Dendritic cell treated with granulocyte-macrophage colony-stimulating factor and Interleukin-4, amounts not matched to agents 40 ng/mL and 50 ng/mL, for 4 days (primary cell): ENCODE measurements around the gene MRPL52.
"Not testable (repeated sequence)": the region's sequence is repeated elsewhere in the genome, so short reads cannot be mapped to it uniquely, and the experiment has no call there.

ENCODE experiments used
- H3K27ac Mint-ChIP-seq: one replicate; pipeline ENCODE4 v1.8.0; 2022; ENCODE audit warnings: mild to moderate bottlenecking, mixed read lengths
- H3K27me3 Mint-ChIP-seq: one replicate; pipeline ENCODE4 v1.8.0; 2022; ENCODE audit warnings: mild to moderate bottlenecking, mixed read lengths
- H3K36me3 Mint-ChIP-seq: one replicate; pipeline ENCODE4 v1.8.0; 2022; ENCODE audit warnings: low read depth, mixed read lengths
- H3K4me1 Mint-ChIP-seq: one replicate; pipeline ENCODE4 v1.8.0; 2022; ENCODE audit warnings: low read depth, mixed read lengths
- H3K4me3 Mint-ChIP-seq: one replicate; pipeline ENCODE4 v1.8.0; 2022; ENCODE audit warnings: mild to moderate bottlenecking, moderate library complexity, mixed read lengths
- H3K9me3 Mint-ChIP-seq: one replicate; pipeline ENCODE4 v1.8.0; 2022; ENCODE audit warnings: mixed read lengths
- intact Hi-C: fragments of 100-400 bp; cut with micrococcal nuclease; formaldehyde crosslinking; loops from one replicate; pipeline ENCODE4 v1.15.0; 2022

MRPL52 gene

GRCh38 chr14:22829661-22830442 is at the start of gene MRPL52:
TSS of gene MRPL52 (plus strand) at chr14:22829887. CDS start at chr14:22829913, 26 bp downstream.
- Mint-ChIP-seq H3K36me3 (peaks cover 42% of the 10 kb centered on the region), H3K27ac (peak within 1 kb of the TSS; percentile 90), H3K4me3 (peak within 1 kb of the TSS; percentile 93), H3K27me3 (no peaks in the 10 kb centered on the region), H3K9me3 (no peaks in the 10 kb centered on the region), H3K4me1 (peaks cover 18% of the 10 kb centered on the region)
- intact Hi-C loops = loop anchor here (1.0 kb wide), 1 partner anchor 8 kb away; no protein-coding TSS in a partner anchor

DNA sequence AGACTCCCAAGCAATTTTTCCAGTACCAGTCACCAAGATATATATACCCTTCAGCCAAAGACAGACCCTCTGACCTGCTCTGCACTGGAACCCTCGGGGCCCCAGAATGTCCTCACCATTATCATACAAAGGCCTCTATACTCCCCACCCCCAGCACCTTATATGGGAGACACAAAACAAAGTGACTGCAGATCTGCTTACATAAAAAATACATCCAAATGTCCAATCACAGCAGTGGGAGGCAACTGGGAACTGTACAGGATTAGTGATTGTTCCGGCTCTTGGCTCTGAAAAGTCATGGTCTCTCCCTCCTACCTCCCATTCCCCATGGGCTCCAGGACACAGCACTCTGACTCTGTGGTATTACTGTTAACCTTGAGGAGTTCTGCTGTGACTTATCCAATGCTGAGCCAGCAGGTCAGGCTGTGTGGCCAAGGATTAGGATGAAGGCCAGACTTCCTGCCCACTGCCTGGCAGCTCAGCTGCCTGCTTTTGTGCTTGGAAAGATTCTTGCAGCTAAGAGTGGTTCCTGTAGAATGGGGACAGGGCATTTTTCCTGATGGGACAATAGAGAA is 49.5 kb upstream of the MRPL52 start:
- intact Hi-C loops = no loop called here
- peaks cover 66% of the 10 kb centered on the region for H3K36me3 Mint-ChIP-seq
- H3K27me3 Mint-ChIP-seq = no peaks in the 10 kb centered on the region
- H3K9me3 Mint-ChIP-seq = no peaks in the 10 kb centered on the region
- no peak overlapping the region for H3K4me3 Mint-ChIP-seq
- H3K4me1 Mint-ChIP-seq = peaks cover 70% of the 10 kb centered on the region
- peak overlapping the region; percentile 90 for H3K27ac Mint-ChIP-seq

DNA sequence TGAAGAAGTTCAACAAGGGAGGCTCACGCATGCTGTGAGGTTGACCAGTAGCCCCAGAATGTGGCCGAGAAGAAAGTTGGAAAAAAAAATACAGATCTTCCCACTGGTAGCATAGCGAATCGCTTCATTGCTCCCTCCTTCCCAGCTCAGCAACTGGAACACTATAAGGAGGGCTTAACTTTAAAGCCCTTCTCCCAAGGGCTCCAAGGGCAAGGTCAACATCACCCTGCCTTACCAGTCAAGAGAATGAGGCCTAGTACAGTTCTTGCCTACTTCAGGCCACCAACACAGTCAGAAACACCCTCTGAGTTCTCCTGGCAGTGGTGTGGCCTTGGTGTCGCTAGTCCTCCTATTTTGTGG is 48.8 kb upstream of the MRPL52 start:
- H3K4me1 Mint-ChIP-seq = peaks cover 73% of the 10 kb centered on the region
- H3K27ac Mint-ChIP-seq = peak overlapping the region; percentile 90
- intact Hi-C loops = no loop called here
- no peak overlapping the region for H3K4me3 Mint-ChIP-seq
- no peaks in the 10 kb centered on the region for H3K27me3 Mint-ChIP-seq
- H3K36me3 Mint-ChIP-seq = peaks cover 63% of the 10 kb centered on the region
- no peaks in the 10 kb centered on the region for H3K9me3 Mint-ChIP-seq

- peaks cover 60% of the 10 kb centered on the region for H3K36me3 Mint-ChIP-seq
- peaks cover 71% of the 10 kb centered on the region for H3K4me1 Mint-ChIP-seq
- H3K9me3 Mint-ChIP-seq = no peaks in the 10 kb centered on the region
- no peaks in the 10 kb centered on the region for H3K27me3 Mint-ChIP-seq
- peak overlapping the region; percentile 90 for H3K27ac Mint-ChIP-seq
- intact Hi-C loops = no loop called here
- H3K4me3 Mint-ChIP-seq = no peak overlapping the region
Measured at GRCh38 chr14:22781301-22781991, 48.2 kb upstream of the MRPL52 start.

GRCh38 chr14:22786685-22787084 is 43.0 kb upstream of the MRPL52 start:
- H3K4me3 Mint-ChIP-seq = no peak overlapping the region
- H3K4me1 Mint-ChIP-seq = peaks cover 77% of the 10 kb centered on the region
- intact Hi-C loops = no loop called here
- H3K27me3 Mint-ChIP-seq = no peaks in the 10 kb centered on the region
- H3K27ac Mint-ChIP-seq = peak overlapping the region; percentile 89
- no peaks in the 10 kb centered on the region for H3K9me3 Mint-ChIP-seq
- H3K36me3 Mint-ChIP-seq = peaks cover 20% of the 10 kb centered on the region

- peak overlapping the region; percentile 11 for H3K4me3 Mint-ChIP-seq
- H3K9me3 Mint-ChIP-seq = no peaks in the 10 kb centered on the region
- peaks cover 78% of the 10 kb centered on the region for H3K4me1 Mint-ChIP-seq
- no peaks in the 10 kb centered on the region for H3K27me3 Mint-ChIP-seq
- intact Hi-C loops = no loop called here
- H3K36me3 Mint-ChIP-seq = peaks cover 44% of the 10 kb centered on the region
- peak overlapping the region; percentile 85 for H3K27ac Mint-ChIP-seq
Measured at GRCh38 chr14:22791301-22791700, 38.4 kb upstream of the MRPL52 start.

DNA sequence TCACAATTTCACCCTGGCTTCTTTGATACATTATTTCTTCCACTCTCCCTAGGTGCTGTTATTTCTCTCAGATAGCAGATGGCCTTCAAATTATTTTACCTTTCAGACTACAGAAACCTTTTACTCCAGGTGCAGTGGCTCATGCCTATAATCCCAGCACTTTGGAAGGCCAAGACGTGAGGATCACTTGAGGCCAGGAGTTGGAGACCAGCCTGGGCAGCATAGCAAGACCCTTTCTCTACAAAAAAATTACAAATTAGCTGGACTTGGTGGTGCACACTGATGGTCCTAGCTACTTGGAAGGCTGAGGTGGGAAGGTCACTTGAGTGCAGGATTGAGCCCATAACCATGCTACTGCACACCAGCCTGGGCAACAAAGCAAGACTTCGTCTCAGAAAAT is 37.5 kb upstream of the MRPL52 start:
- Mint-ChIP-seq H3K27me3 (no peaks in the 10 kb centered on the region), H3K36me3 (peaks cover 44% of the 10 kb centered on the region), H3K4me3 (peak overlapping the region; percentile 6), H3K9me3 (no peaks in the 10 kb centered on the region), H3K27ac (peak overlapping the region; percentile 85), H3K4me1 (peaks cover 78% of the 10 kb centered on the region)
- intact Hi-C loops = no loop called here

DNA sequence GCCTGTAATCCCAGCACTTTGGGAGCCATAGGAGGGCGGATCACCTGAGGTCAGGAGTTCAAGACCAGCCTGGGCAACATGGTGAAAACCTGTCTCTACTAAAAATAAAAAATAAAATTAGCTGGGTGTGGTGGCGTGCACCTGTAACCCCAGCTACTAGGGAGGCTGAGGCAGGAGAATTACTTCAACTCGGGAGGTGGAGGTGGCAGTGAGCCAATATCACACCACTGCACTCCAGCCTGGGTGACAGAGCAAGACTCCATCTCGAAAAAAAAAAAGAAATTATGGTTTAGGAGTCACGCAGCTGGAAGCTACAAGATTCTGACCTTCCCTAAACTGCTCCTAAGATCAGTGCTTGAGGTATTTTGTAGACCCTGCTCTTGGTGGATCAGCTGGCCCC is 36.1 kb upstream of the MRPL52 start:
- H3K36me3 Mint-ChIP-seq = peaks cover 54% of the 10 kb centered on the region
- H3K27me3 Mint-ChIP-seq, intact Hi-C loops, H3K4me3 Mint-ChIP-seq, H3K9me3 Mint-ChIP-seq: not testable (repeated sequence)
- peaks cover 89% of the 10 kb centered on the region for H3K4me1 Mint-ChIP-seq
- H3K27ac Mint-ChIP-seq = peak overlapping the region; percentile 76

DNA sequence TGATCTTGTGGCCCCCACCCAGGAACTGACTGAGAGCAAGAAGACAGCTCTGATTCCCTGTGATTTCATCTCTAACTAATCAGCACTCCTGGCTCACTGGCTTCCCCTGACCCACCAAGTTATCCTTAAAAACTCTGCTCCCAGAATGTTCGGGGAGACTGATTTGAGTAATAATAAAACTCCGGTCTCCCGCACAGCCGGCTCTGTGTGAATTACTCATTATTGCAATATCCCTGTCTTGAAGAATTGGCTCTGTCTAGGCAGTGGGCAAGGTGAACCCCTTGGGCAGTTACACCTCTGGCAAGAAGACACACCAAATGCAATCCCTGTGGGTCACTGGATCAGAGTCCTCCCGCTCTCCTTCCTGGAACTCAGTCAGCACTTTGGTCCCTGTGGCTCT is 35.7 kb upstream of the MRPL52 start:
- intact Hi-C loops = no loop called here
- H3K4me1 Mint-ChIP-seq = peaks cover 89% of the 10 kb centered on the region
- peak overlapping the region; percentile 76 for H3K27ac Mint-ChIP-seq
- H3K4me3 Mint-ChIP-seq = no peak overlapping the region
- H3K9me3 Mint-ChIP-seq = no peaks in the 10 kb centered on the region
- H3K36me3 Mint-ChIP-seq = peaks cover 54% of the 10 kb centered on the region
- no peaks in the 10 kb centered on the region for H3K27me3 Mint-ChIP-seq

GRCh38 chr14:22794551-22794951 is 35.1 kb upstream of the MRPL52 start:
- H3K9me3 Mint-ChIP-seq = no peaks in the 10 kb centered on the region
- peaks cover 54% of the 10 kb centered on the region for H3K36me3 Mint-ChIP-seq
- no peak overlapping the region for H3K4me3 Mint-ChIP-seq
- H3K27ac Mint-ChIP-seq = peak overlapping the region; percentile 76
- H3K4me1 Mint-ChIP-seq = peaks cover 89% of the 10 kb centered on the region
- intact Hi-C loops = no loop called here
- no peaks in the 10 kb centered on the region for H3K27me3 Mint-ChIP-seq

- Mint-ChIP-seq H3K27me3 (no peaks in the 10 kb centered on the region), H3K4me1 (peaks cover 89% of the 10 kb centered on the region), H3K9me3 (no peaks in the 10 kb centered on the region), H3K36me3 (peaks cover 67% of the 10 kb centered on the region), H3K4me3 (no peak overlapping the region), H3K27ac (peak overlapping the region; percentile 64)
- intact Hi-C loops = no loop called here
Measured at GRCh38 chr14:22796087-22796707, 33.5 kb upstream of the MRPL52 start.

GRCh38 chr14:22797017-22797917 is 32.4 kb upstream of the MRPL52 start:
- intact Hi-C loops = no loop called here
- no peaks in the 10 kb centered on the region for H3K9me3 Mint-ChIP-seq
- peaks cover 72% of the 10 kb centered on the region for H3K36me3 Mint-ChIP-seq
- no peak overlapping the region for H3K4me3 Mint-ChIP-seq
- H3K27me3 Mint-ChIP-seq = no peaks in the 10 kb centered on the region
- H3K27ac Mint-ChIP-seq = peak overlapping the region; percentile 81
- peaks cover 89% of the 10 kb centered on the region for H3K4me1 Mint-ChIP-seq

- H3K36me3 Mint-ChIP-seq = peaks cover 79% of the 10 kb centered on the region
- intact Hi-C loops = no loop called here
- H3K27me3 Mint-ChIP-seq = no peaks in the 10 kb centered on the region
- H3K4me3 Mint-ChIP-seq = peak overlapping the region; percentile 47
- H3K27ac Mint-ChIP-seq = peak overlapping the region; percentile 81
- H3K9me3 Mint-ChIP-seq = no peaks in the 10 kb centered on the region
- peaks cover 96% of the 10 kb centered on the region for H3K4me1 Mint-ChIP-seq
Measured at GRCh38 chr14:22798528-22798927, 31.2 kb upstream of the MRPL52 start.
